Mesendoderm (in vitro differentiated cells): ENCODE results near the gene SBK2.

Source experiments
- DNase-seq: peaks from one replicate; pipeline ENCODE4 v3.0.0; 2013
- H2AK5ac ChIP-seq: 2 replicates; pipeline ENCODE4 v1.6.1; 2013; ENCODE audit warnings: low read length, inconsistent platforms
- H2BK120ac ChIP-seq: 2 replicates; pipeline ENCODE4 v1.6.1; 2013; ENCODE audit warnings: low read depth, mild to moderate bottlenecking, low read length, moderate library complexity, mixed read lengths
- H2BK15ac ChIP-seq: replicated peaks from 2 replicates; pipeline ENCODE4 v1.6.1; 2013; ENCODE audit warnings: low read depth, mild to moderate bottlenecking, moderate library complexity
- H2BK5ac ChIP-seq: 2 replicates; pipeline ENCODE4 v1.6.1; 2013; ENCODE audit warnings: low read length, inconsistent platforms
- H3K18ac ChIP-seq: 2 replicates; pipeline ENCODE4 v1.6.1; 2013; ENCODE audit warnings: mild to moderate bottlenecking, low read length, mixed read lengths
- H3K23ac ChIP-seq: one replicate; pipeline ENCODE4 v1.6.1; 2013; ENCODE audit warnings: low read length
- H3K27ac ChIP-seq: 2 replicates; pipeline ENCODE4 v1.5.1; 2013; ENCODE audit warnings: low read depth, mild to moderate bottlenecking, inconsistent platforms, low read length, moderate library complexity
- H3K27me3 ChIP-seq: 2 replicates; pipeline ENCODE4 v1.6.1; 2013; ENCODE audit warnings: low read length, control low read depth, mild to moderate bottlenecking, inconsistent platforms; ENCODE audit not compliant: insufficient read depth, poor library complexity
- H3K36me3 ChIP-seq: 2 replicates; pipeline ENCODE4 v1.6.1; 2013; ENCODE audit warnings: low read length, inconsistent platforms; ENCODE audit not compliant: control insufficient read depth, insufficient read depth
- H3K4ac ChIP-seq: one replicate; pipeline ENCODE4 v1.6.1; 2013; ENCODE audit warnings: low read depth, mild to moderate bottlenecking, low read length, moderate library complexity
- H3K4me1 ChIP-seq: 2 replicates; pipeline ENCODE4 v1.6.1; 2013; ENCODE audit warnings: low read depth, low read length, inconsistent platforms; ENCODE audit not compliant: control insufficient read depth
- H3K4me2 ChIP-seq: 2 replicates; pipeline ENCODE4 v1.6.1; 2013; ENCODE audit warnings: low read length
- H3K4me3 ChIP-seq: 2 replicates; pipeline ENCODE4 v1.5.1; 2013; ENCODE audit warnings: mild to moderate bottlenecking, low read length
- H3K56ac ChIP-seq: one replicate; pipeline ENCODE4 v1.6.1; 2013; ENCODE audit warnings: low read length
- H3K79me1 ChIP-seq: 2 replicates; pipeline ENCODE4 v1.6.1; 2013; ENCODE audit warnings: low read length, inconsistent platforms
- H3K79me2 ChIP-seq: 2 replicates; pipeline ENCODE4 v1.6.1; 2013; ENCODE audit warnings: mild to moderate bottlenecking, low read length; ENCODE audit not compliant: control insufficient read depth, insufficient read depth
- H3K9ac ChIP-seq: 2 replicates; pipeline ENCODE4 v1.6.1; 2013; ENCODE audit warnings: low read length, inconsistent platforms
- H4K5ac ChIP-seq: one replicate; pipeline ENCODE4 v1.6.1; 2013; ENCODE audit warnings: low read length
- H4K8ac ChIP-seq: one replicate; pipeline ENCODE4 v1.6.1; 2013; ENCODE audit warnings: low read depth, mild to moderate bottlenecking, control low read depth, low read length, moderate library complexity
- WGBS: extraction: QIAGEN DNeasy Blood & Tissue Kit; methylation state at CpG from one replicate; pipeline ENCODE4 v1.1.7; 2013; ENCODE audit warnings: low lambda C conversion rate, missing lambda C conversion rate; ENCODE audit not compliant: insufficient coverage; ENCODE audit errors: extremely low coverage; 5-methylcytosine and 5-hydroxymethylcytosine counted together

Gene SBK2

GRCh38 chr19:55546011-55546410 is 9.1 kb upstream of the SBK2 start:
- DNase-seq = no peak
- Histone ChIP-seq H4K8ac (no peak overlapping the region), H3K4ac (no peak overlapping the region), H3K9ac (no peak overlapping the region), H3K18ac (no peak overlapping the region), H3K4me2 (no peak overlapping the region), H3K56ac (no peak overlapping the region), H3K23ac (no peak overlapping the region), H3K79me2 (no peaks in the 10 kb centered on the region), H3K79me1 (no peaks in the 10 kb centered on the region), H3K4me3 (no peak overlapping the region), H2BK5ac (no peak overlapping the region), H3K27ac (no peak overlapping the region), H3K4me1 (no peaks in the 10 kb centered on the region), H3K36me3 (no peaks in the 10 kb centered on the region), H2BK120ac (no peak overlapping the region), H2AK5ac (no peak overlapping the region), H2BK15ac (no peak overlapping the region), H4K5ac (no peak overlapping the region), H3K27me3 (no peaks in the 10 kb centered on the region)
- WGBS = no CpG with 5 or more reads among the region's 11 CpGs

- no peaks in the 10 kb centered on the region for H3K4me1 ChIP-seq
- no peak within 1 kb of the TSS for H2BK5ac ChIP-seq
- no peak within 1 kb of the TSS for H2BK120ac ChIP-seq
- H3K27me3 ChIP-seq = no peaks in the 10 kb centered on the region
- no peaks in the 10 kb centered on the region for H3K79me2 ChIP-seq
- H3K4me3 ChIP-seq = no peak within 1 kb of the TSS
- no CpG with 5 or more reads among the region's 10 CpGs for WGBS
- H3K9ac ChIP-seq = no peak within 1 kb of the TSS
- no peak within 1 kb of the TSS for H4K8ac ChIP-seq
- no peak within 1 kb of the TSS for H3K4me2 ChIP-seq
- H3K27ac ChIP-seq = no peak within 1 kb of the TSS
- H3K56ac ChIP-seq = no peak within 1 kb of the TSS
- no peak within 1 kb of the TSS for H3K18ac ChIP-seq
- no peak within 1 kb of the TSS for H3K23ac ChIP-seq
- H2AK5ac ChIP-seq = no peak within 1 kb of the TSS
- DNase-seq = no peak
- no peak within 1 kb of the TSS for H4K5ac ChIP-seq
- H2BK15ac ChIP-seq = no peak within 1 kb of the TSS
- H3K36me3 ChIP-seq = no peaks in the 10 kb centered on the region
- H3K79me1 ChIP-seq = no peaks in the 10 kb centered on the region
- no peak within 1 kb of the TSS for H3K4ac ChIP-seq
These were observed 8.5 kb upstream of the SBK2 start, which contains the start of gene SBK3 for GRCh38 chr19:55545443-55545842. Gene SBK3, minus strand, starts transcription at chr19:55545543. Its CDS starts 0 bp downstream, at chr19:55545543.

DNA sequence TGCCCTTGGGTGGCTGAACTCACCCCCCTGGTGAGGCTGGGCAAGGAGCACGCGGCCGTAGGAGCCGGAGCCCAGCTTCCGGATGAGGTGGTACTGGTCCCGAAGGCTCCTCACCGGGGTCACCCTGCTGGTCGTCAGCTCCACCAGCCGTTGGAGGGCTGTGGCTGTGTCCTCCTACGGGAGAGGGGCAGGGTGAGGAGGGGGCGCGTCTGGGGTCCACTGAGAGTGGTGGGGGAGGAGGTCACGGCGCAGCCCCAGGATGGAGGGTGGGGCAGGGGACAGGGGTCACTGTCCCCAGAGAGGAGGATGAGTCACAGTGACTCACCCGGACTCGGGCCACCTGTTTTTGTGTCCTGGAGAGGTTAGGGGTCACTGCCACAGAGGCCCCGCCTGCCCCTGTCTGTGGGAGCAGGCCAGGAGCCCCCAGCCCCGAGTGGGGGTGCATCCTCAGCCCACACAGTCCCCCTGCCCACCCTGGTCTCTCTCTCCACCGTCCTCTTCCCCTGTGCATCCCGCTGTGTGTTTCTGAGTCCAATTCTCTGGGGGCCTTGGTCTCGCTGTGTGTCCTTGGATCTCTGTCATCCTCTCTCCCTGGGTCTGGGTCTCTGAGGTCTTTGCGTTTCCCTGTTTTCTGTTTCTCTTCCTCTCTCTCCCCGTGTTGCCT is 8.0 kb upstream of the SBK2 start:
- Histone ChIP-seq H3K56ac (no peak overlapping the region), H3K27me3 (no peaks in the 10 kb centered on the region), H3K23ac (no peak overlapping the region), H3K4me2 (no peak overlapping the region), H3K79me2 (no peaks in the 10 kb centered on the region), H3K18ac (no peak overlapping the region), H3K9ac (no peak overlapping the region), H4K8ac (no peak overlapping the region), H3K79me1 (no peaks in the 10 kb centered on the region), H2BK120ac (no peak overlapping the region), H3K4me1 (no peaks in the 10 kb centered on the region), H2BK15ac (no peak overlapping the region), H3K4ac (no peak overlapping the region), H3K27ac (no peak overlapping the region), H4K5ac (no peak overlapping the region), H3K4me3 (no peak overlapping the region), H2BK5ac (no peak overlapping the region), H3K36me3 (no peaks in the 10 kb centered on the region), H2AK5ac (no peak overlapping the region)
- WGBS = no CpG with 5 or more reads among the region's 23 CpGs
- DNase-seq = no peak

GRCh38 chr19:55544014-55544413 is 7.1 kb upstream of the SBK2 start:
- Histone ChIP-seq H2AK5ac (no peak overlapping the region), H3K27ac (no peak overlapping the region), H3K9ac (no peak overlapping the region), H3K56ac (no peak overlapping the region), H2BK5ac (no peak overlapping the region), H3K36me3 (no peaks in the 10 kb centered on the region), H4K8ac (no peak overlapping the region), H3K23ac (no peak overlapping the region), H3K4ac (no peak overlapping the region), H3K4me3 (no peak overlapping the region), H2BK120ac (no peak overlapping the region), H3K27me3 (no peaks in the 10 kb centered on the region), H3K79me1 (no peaks in the 10 kb centered on the region), H3K18ac (no peak overlapping the region), H2BK15ac (no peak overlapping the region), H3K4me2 (no peak overlapping the region), H4K5ac (no peak overlapping the region), H3K79me2 (no peaks in the 10 kb centered on the region), H3K4me1 (no peaks in the 10 kb centered on the region)
- WGBS = no CpG with 5 or more reads among the region's 15 CpGs
- DNase-seq = no peak

DNA sequence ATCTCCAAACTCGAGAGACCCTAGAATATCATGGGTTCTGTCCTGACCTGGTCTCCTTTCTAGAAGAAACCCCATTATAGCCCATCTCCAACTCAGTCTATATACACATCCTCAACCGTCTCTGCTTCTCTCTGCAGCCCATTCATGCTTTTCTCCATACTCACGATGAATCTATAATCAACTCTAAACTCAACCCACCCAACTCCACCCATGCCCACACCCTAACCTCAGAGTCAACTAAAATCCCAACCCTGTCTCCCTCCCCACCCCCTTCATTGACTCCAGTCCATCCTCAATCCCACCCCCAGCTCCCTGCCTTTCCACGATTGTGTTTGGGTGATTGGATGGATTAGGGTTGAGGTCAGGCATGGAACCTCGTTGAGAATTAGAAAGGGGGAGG is 6.6 kb upstream of the SBK2 start:
- Histone ChIP-seq H3K4me1 (no peaks in the 10 kb centered on the region), H2BK5ac (no peak overlapping the region), H3K4me2 (no peak overlapping the region), H2BK15ac (no peak overlapping the region), H3K36me3 (no peaks in the 10 kb centered on the region), H4K8ac (no peak overlapping the region), H3K27ac (no peak overlapping the region), H2BK120ac (no peak overlapping the region), H3K9ac (no peak overlapping the region), H3K18ac (no peak overlapping the region), H2AK5ac (no peak overlapping the region), H3K23ac (no peak overlapping the region), H4K5ac (no peak overlapping the region), H3K4me3 (no peak overlapping the region), H3K79me1 (no peaks in the 10 kb centered on the region), H3K56ac (no peak overlapping the region), H3K79me2 (no peaks in the 10 kb centered on the region), H3K4ac (no peak overlapping the region), H3K27me3 (no peaks in the 10 kb centered on the region)
- WGBS = 100% methylated on average over 2 of the region's 5 CpGs
- no peak for DNase-seq

DNA sequence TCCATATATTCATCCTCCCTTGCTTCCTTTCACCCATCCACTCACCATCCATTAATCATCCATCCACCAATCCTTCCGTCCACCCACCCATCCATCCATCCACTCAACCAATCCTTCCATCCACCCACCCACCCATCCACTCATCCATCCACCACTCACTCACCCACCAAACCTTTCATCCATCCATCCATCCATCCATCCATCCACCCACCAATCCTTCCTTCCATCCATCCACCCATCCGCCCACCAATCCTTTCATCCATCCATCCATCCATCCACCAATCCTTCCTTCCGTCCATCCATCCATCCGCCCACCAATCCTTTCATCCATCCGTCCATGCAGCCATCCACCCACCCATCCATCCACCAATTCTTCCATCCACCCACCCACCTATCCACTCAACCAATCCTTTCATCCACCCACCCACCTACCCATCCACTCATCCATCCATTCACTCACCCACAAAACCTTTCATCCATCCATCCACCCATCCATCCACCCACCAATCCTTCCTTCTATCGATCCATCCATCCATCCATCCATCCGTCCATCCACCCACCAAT is 5.4 kb upstream of the SBK2 start:
- H3K18ac ChIP-seq = no peak overlapping the region
- no peak overlapping the region for H2BK120ac ChIP-seq
- H3K4me2 ChIP-seq = no peak overlapping the region
- DNase-seq = no peak
- no peak overlapping the region for H3K4ac ChIP-seq
- H3K9ac ChIP-seq = no peak overlapping the region
- WGBS = 100% methylated on average over 6 of the region's 7 CpGs
- H4K5ac ChIP-seq = no peak overlapping the region
- no peaks in the 10 kb centered on the region for H3K4me1 ChIP-seq
- H3K79me2 ChIP-seq = no peaks in the 10 kb centered on the region
- no peaks in the 10 kb centered on the region for H3K36me3 ChIP-seq
- no peaks in the 10 kb centered on the region for H3K79me1 ChIP-seq
- H2BK5ac ChIP-seq = no peak overlapping the region
- H2AK5ac ChIP-seq = no peak overlapping the region
- no peak overlapping the region for H3K56ac ChIP-seq
- H4K8ac ChIP-seq = no peak overlapping the region
- H2BK15ac ChIP-seq = no peak overlapping the region
- no peak overlapping the region for H3K4me3 ChIP-seq
- no peak overlapping the region for H3K27ac ChIP-seq
- no peaks in the 10 kb centered on the region for H3K27me3 ChIP-seq
- H3K23ac ChIP-seq = no peak overlapping the region
